Measurements from ENCODE around the gene FAM72D. TPM values are rescaled to one million over a fixed set of nuclear protein-coding genes. Genes with fewer than 3 reads are reported as not detected.
A peak's percentile ranks its signal among the peaks of the same experiment; 100 is the strongest.
"Not testable (repeated sequence)": the region's sequence is repeated elsewhere in the genome, so short reads cannot be mapped to it uniquely, and the experiment has no call there.

FAM72D gene
- total RNA-seq, 6 experiments from 2014 or later: 0.09 to 0.32 TPM; not detected in 4

GRCh38 chr1:145094655-145095211, 1.0 kb upstream of the FAM72D start:
- WGBS (ENCODE audit: insufficient coverage, low coverage, low lambda C conversion rate, missing lambda C conversion rate): no CpG with 5 or more reads among the region's 46 CpGs
- ATAC-seq (peak; percentile 29 to 38 (median 35)), DNase-seq (peak; percentile 23 to 57 (median 48))
- H3K27ac ChIP-seq; intact Hi-C loops (cut with DNase I); H3K4me1 ChIP-seq; H3K27me3 ChIP-seq; H3K9me3 ChIP-seq; H3K36me3 ChIP-seq: not testable (repeated sequence)
- peak overlapping the region; percentile 29 to 54 (median 38) for H3K4me3 ChIP-seq

DNA sequence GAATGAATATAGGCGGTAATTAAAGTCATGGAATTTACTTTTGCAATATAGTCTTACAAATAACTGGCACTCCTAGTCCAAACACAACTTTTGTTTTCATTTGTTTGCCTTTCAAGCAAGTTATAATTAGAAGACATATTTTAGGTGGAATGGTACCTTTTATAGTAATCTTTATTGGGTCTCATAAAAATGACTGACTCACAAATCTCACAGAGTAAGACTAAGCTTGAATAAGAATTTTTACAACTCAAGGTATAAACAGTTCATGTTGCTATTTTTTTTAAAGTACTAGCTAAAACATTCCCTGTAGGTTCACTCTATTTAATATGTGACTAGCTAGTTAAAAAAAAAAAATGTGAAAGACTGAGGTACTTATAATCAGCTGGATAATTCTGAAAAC, 6.0 kb downstream of the FAM72D start:
- H3K4me1 ChIP-seq; intact Hi-C loops (cut with DNase I); H3K9me3 ChIP-seq; ATAC-seq; H3K4me3 ChIP-seq; H3K27me3 ChIP-seq; H3K36me3 ChIP-seq; DNase-seq; H3K27ac ChIP-seq: not testable (repeated sequence)
- no CpG with 5 or more reads among the region's 1 CpG for WGBS (ENCODE audit: insufficient coverage, low coverage, low lambda C conversion rate, missing lambda C conversion rate)

DNA sequence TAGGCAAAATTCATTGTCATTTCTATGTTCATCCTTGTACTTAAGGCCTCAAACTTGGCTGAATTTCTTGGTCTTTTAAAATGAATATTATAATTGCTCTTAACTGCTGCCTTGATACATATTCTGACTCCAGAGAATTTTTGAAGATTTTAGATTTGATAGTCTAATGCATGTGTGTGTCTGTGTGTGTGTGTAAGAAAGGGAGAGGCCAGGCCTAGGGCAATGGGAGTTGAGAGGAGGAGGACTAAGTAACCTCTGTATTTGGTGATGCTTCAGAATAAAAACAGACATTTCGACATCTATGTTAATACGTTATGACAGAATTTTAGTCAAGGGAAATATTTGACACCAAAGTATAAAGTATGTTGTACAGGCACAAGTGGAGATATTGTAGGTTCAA, 7.5 kb downstream of the FAM72D start:
- H3K27me3 ChIP-seq; DNase-seq; H3K9me3 ChIP-seq; ATAC-seq; intact Hi-C loops (cut with DNase I); H3K27ac ChIP-seq; H3K4me3 ChIP-seq; H3K36me3 ChIP-seq; H3K4me1 ChIP-seq: not testable (repeated sequence)
- WGBS (ENCODE audit: insufficient coverage, low coverage, low lambda C conversion rate, missing lambda C conversion rate): no CpG with 5 or more reads among the region's 2 CpGs

DNA sequence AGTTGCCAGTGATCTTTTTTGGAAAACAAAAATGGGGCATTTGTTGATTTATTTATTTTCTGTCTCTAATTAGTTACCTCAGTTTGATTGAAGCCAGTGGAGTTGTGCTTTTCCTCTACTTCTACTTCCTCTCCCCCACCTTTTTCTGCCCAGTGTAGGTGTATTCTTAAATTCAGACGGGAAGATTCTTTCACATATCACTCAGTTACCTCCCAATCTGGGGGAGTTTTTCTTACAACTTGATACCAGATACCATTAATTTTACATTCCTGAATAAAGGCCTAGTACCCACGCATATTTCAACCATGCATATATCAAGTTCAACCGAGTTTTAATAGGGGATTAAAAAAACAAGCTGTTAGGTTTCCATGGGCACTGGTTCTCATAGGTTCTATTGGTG, 15.9 kb downstream of the FAM72D start:
- H3K9me3 ChIP-seq; H3K27me3 ChIP-seq; H3K36me3 ChIP-seq; H3K4me3 ChIP-seq; ATAC-seq; DNase-seq; intact Hi-C loops (cut with DNase I); H3K4me1 ChIP-seq; H3K27ac ChIP-seq: not testable (repeated sequence)
- no CpG with 5 or more reads among the region's 3 CpGs for WGBS (ENCODE audit: insufficient coverage, low coverage, low lambda C conversion rate, missing lambda C conversion rate)

GRCh38 chr1:145112703-145113102, 16.9 kb downstream of the FAM72D start:
- H3K27me3 ChIP-seq; ATAC-seq; H3K4me3 ChIP-seq; DNase-seq; intact Hi-C loops (cut with DNase I); H3K27ac ChIP-seq; H3K36me3 ChIP-seq; H3K4me1 ChIP-seq; H3K9me3 ChIP-seq: not testable (repeated sequence)
- WGBS (ENCODE audit: insufficient coverage, low coverage, low lambda C conversion rate, missing lambda C conversion rate): no CpG with 5 or more reads among the region's 3 CpGs

GRCh38 chr1:145114560-145115057, 18.8 kb downstream of the FAM72D start:
- DNase-seq; H3K4me3 ChIP-seq; H3K27me3 ChIP-seq; H3K4me1 ChIP-seq; H3K27ac ChIP-seq; H3K36me3 ChIP-seq; intact Hi-C loops (cut with DNase I); H3K9me3 ChIP-seq; ATAC-seq: not testable (repeated sequence)
- WGBS (ENCODE audit: insufficient coverage, low coverage, low lambda C conversion rate, missing lambda C conversion rate): no CpG with 5 or more reads among the region's 1 CpG

GRCh38 chr1:145115587-145116493, 20.1 kb downstream of the FAM72D start:
- H3K9me3 ChIP-seq; intact Hi-C loops (cut with DNase I); H3K27me3 ChIP-seq; H3K27ac ChIP-seq; H3K36me3 ChIP-seq; H3K4me1 ChIP-seq; ATAC-seq; DNase-seq; H3K4me3 ChIP-seq: not testable (repeated sequence)
- no CpG with 5 or more reads among the region's 6 CpGs for WGBS (ENCODE audit: insufficient coverage, low coverage, low lambda C conversion rate, missing lambda C conversion rate)

DNA sequence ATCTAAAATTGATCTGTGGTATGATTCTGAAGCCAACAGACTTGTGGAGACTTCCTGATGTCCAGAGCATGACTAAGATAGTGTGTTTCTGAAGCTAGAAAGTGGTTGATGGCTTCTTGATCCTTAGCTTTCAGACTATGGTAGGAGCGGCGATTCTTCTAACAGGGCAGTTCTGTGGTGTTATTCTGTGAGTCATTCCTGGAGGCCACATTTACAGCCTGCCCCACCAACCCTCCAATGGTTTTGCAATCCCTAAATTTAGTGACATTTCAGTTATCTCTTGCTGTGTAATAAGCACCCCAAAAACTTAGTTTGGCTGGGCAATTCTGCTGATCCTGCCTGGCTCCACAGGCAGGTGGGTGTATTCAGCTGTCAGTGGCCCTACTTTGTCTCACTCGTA, 24.1 kb downstream of the FAM72D start:
- H3K4me3 ChIP-seq; H3K27me3 ChIP-seq; DNase-seq; H3K36me3 ChIP-seq; intact Hi-C loops (cut with DNase I); H3K4me1 ChIP-seq; H3K9me3 ChIP-seq; H3K27ac ChIP-seq; ATAC-seq: not testable (repeated sequence)
- no CpG with 5 or more reads among the region's 3 CpGs for WGBS (ENCODE audit: insufficient coverage, low coverage, low lambda C conversion rate, missing lambda C conversion rate)

DNA sequence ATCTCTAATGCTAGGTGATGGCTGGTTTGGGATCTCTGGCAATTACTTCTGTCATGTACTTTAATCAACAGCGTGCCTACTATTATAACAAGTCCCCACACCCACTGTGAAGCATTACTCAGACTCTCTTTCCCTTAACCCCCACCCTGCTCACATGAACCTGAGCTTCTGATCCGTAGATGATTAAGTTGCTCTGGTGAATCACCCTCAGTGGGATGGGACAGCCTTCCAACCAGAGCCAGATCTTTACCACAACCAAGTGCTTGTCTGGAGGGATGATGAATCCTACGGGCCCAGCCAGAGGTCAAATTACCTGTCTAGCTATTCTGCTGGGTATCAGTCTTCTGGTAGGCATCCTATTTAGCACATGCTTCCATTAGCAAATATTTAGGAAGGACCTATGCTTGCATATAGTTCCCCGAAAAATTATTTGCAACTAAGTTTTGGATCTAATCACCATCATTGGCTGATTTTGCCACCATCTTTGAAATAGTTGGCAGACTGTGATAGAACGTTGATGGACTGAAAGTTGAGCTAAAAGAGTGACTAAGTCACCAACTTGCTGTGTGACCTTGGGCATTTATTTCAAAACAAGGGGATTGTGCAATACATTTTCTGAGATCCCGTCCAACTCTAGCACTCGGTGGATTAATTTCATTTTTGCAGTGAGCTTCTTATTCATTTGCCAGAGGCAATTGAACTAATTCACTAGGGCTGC, 26.7 kb downstream of the FAM72D start:
- H3K4me3 ChIP-seq; intact Hi-C loops (cut with DNase I); H3K9me3 ChIP-seq; H3K27me3 ChIP-seq; H3K4me1 ChIP-seq; DNase-seq; H3K36me3 ChIP-seq; H3K27ac ChIP-seq: not testable (repeated sequence)
- no CpG with 5 or more reads among the region's 7 CpGs for WGBS (ENCODE audit: insufficient coverage, low coverage, low lambda C conversion rate, missing lambda C conversion rate)
- ATAC-seq: peak; percentile 48 to 85 (median 80)

DNA sequence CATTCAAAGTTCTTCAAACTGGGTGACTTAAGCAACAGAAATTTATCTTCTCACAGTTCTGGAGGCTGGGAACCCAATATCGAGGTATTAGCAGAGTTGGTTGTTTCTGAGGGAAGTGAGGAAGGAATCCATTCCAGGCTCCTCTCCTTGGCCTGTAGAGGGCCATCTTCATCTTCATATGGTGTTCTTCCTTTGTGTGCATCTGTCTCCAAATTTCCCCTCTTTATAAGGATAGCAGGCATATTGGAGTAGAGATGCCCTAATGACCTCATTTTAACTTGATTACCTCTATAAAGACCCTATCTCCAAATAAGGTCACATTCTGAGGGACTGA, 27.3 kb downstream of the FAM72D start:
- H3K4me1 ChIP-seq; H3K36me3 ChIP-seq; H3K9me3 ChIP-seq; H3K4me3 ChIP-seq; H3K27me3 ChIP-seq; intact Hi-C loops (cut with DNase I); H3K27ac ChIP-seq; DNase-seq: not testable (repeated sequence)
- no CpG with 5 or more reads among the region's 1 CpG for WGBS (ENCODE audit: insufficient coverage, low coverage, low lambda C conversion rate, missing lambda C conversion rate)
- ATAC-seq: peak in 3 of 4 donors; percentile 26 to 52 (median 48)

DNA sequence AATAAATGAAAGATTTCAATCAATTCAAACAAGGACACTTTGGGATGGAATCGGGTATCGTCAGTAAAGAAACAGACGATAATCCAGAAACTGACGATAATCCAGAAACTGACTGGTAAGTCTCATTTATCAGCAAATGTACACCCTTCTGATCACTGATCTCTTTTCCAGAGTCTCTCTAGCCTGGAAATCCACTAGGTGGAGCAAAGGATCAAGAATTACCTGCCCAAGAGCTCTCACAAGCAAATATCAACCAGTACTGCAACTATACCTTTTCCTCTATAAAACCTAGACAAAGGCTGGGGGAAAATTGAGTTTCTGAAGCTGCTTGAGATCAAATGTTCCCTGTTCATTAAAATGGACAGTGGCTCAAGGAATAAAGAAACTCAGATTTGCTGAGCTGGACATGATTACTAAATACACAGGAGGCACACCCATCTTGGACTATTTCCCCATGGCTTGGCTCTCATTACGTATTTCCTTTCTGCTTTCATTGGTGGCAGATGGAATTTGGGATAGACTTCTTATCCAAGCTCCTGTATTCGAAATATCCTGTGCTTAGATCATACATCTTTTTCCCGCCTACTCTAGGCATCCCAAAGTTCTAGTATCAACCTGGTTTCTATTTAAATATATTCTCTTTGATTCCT, 28.3 kb downstream of the FAM72D start:
- intact Hi-C loops (cut with DNase I); DNase-seq; H3K9me3 ChIP-seq; H3K27ac ChIP-seq; H3K36me3 ChIP-seq; H3K4me1 ChIP-seq; H3K4me3 ChIP-seq; H3K27me3 ChIP-seq: not testable (repeated sequence)
- peak; percentile 72 to 77 (median 74) for ATAC-seq
- no CpG with 5 or more reads among the region's 7 CpGs for WGBS (ENCODE audit: insufficient coverage, low coverage, low lambda C conversion rate, missing lambda C conversion rate)

Data from right lobe of liver (tissue), 6 donors.